GM21447 (cell line): ENCODE results near the gene PREX1.
"Not testable (repeated sequence)": the region's sequence is repeated elsewhere in the genome, so short reads cannot be mapped to it uniquely, and the experiment has no call there.

ENCODE experiments used
- ATAC-seq: cut with Tn5 transposase; IDR thresholded peaks from one replicate; pipeline ENCODE4 v1.9.1; 2021; ENCODE audit not compliant: unreplicated experiment

PREX1 gene

GRCh38 chr20:48779435-48779834 lies 48.4 kb downstream of the PREX1 start:
- ATAC-seq = no peak

GRCh38 chr20:48777821-48778220 lies 50.0 kb downstream of the PREX1 start:
- no peak for ATAC-seq

- no peak for ATAC-seq
Measured at GRCh38 chr20:48777005-48777404, 50.8 kb downstream of the PREX1 start.

GRCh38 chr20:48776306-48776705 lies 51.5 kb downstream of the PREX1 start:
- no peak for ATAC-seq

GRCh38 chr20:48775545-48775944 lies 52.3 kb downstream of the PREX1 start:
- not testable (repeated sequence) for ATAC-seq

GRCh38 chr20:48774696-48775095 lies 53.1 kb downstream of the PREX1 start:
- no peak for ATAC-seq

GRCh38 chr20:48773837-48774418 lies 53.9 kb downstream of the PREX1 start:
- no peak for ATAC-seq

GRCh38 chr20:48772183-48772976 lies 55.4 kb downstream of the PREX1 start:
- ATAC-seq = no peak

GRCh38 chr20:48771542-48771941 lies 56.3 kb downstream of the PREX1 start:
- ATAC-seq = no peak

- no peak for ATAC-seq
Measured at GRCh38 chr20:48770700-48771442, 56.9 kb downstream of the PREX1 start.

GRCh38 chr20:48769069-48769983 lies 58.5 kb downstream of the PREX1 start:
- no peak for ATAC-seq

- no peak for ATAC-seq
Measured at GRCh38 chr20:48766961-48767960, 60.5 kb downstream of the PREX1 start.

- ATAC-seq = no peak
Measured at GRCh38 chr20:48766205-48766604, 61.6 kb downstream of the PREX1 start.

GRCh38 chr20:48765359-48765758 lies 62.4 kb downstream of the PREX1 start:
- no peak for ATAC-seq

- no peak for ATAC-seq
Measured at GRCh38 chr20:48763216-48763914, 64.4 kb downstream of the PREX1 start.

GRCh38 chr20:48761874-48762273 lies 65.9 kb downstream of the PREX1 start:
- ATAC-seq = no peak

GRCh38 chr20:48761023-48761785 lies 66.6 kb downstream of the PREX1 start:
- no peak for ATAC-seq

GRCh38 chr20:48760403-48760983 lies 67.3 kb downstream of the PREX1 start:
- no peak for ATAC-seq
